ENCODE measurements around the gene NELL1.

NELL1 gene

DNA sequence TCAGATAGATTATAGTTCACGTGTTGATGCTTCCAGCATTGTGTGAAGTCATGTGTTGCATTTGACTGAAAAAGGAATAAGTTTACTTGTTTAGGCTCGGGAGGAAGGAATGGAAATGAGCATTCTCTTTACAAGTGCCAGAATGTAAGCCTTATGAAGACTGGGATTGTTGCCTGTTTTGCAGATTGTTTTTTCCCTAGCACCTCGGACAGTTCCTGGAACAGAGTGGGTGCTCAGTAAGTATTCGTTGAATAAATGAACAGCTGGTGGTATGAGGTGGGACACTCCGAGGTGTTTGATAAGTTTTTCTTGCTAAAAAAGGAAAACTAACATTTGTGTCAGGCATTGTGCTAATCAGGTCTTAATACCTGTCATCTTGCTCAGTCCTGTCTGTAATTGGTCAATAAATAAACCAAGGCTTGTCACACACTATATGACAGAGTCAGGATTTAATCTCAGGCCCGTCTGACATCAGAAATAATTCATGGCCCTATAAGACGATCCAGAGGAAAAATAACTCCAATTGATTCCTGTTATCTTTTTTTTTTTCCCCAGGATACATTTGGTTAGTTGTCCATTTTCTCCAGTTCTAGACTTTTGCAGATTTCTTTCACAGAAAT, 304.7 kb downstream of the NELL1 start:
- DNase-seq (ENCODE audit: low spot score), result no peak

- no peak for DNase-seq (ENCODE audit: low spot score)
These were observed 311.4 kb downstream of the NELL1 start for GRCh38 chr11:20980736-20981135.

- no peak for DNase-seq (ENCODE audit: low spot score)
These were observed 321.1 kb downstream of the NELL1 start for GRCh38 chr11:20990447-20990846.

DNA sequence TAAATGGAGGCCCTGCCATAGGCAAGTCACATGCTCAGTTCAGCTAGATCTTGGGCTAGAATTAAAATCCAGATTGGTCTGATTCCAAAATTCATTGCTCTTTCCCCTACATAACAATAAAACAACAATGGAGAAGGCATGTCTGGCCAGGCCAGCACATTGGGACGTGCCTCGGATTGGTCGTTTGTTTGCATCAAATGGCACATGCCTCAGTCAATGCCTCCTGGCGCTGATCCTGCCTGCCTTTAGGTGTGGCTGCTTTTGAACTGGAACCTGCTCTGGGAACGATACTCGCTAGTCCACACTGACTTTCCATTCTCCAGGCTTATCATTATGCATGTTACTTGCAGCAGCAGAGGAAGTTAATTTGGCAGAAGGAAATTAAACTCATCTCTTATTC, 322.1 kb downstream of the NELL1 start:
- no peak for DNase-seq (ENCODE audit: low spot score)

DNA sequence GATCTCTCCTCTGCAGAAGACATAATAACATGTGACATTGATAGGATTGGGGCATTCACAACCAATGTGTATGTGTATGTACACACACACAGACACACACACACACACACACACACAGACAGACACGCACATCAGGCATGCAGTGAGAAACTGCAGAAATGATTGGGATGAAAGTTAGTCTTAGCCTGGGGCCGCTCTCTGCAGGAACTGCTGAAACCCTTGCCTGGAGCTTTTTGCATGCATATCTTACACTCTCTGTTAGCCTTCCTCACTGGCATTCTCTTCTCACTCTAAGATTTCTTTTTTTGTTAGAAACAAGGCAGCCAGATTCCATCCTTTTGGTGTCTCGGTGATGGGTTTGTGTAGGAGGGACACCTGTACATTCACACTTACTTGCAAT, 337.9 kb downstream of the NELL1 start:
- DNase-seq (ENCODE audit: low spot score), result no peak

DNA sequence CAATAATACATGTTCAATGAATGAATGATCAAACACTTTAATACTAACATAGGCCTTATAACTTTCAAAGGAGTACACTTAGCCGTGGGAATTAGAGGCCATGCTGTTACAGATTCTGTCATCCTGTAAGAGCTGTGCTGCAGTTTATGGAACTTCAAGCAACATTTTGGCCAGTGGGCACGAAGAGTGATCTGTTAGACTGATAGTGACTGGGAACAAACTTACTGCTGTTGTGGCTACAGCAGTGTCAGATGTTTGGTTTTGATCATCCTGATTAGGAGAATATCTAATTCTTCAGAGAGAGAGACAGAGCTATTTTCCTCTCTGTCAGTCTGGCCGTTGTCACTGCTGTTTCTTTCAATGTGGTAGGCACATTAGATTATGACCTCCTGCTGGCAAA, 348.9 kb downstream of the NELL1 start:
- DNase-seq (ENCODE audit: low spot score), result no peak

DNA sequence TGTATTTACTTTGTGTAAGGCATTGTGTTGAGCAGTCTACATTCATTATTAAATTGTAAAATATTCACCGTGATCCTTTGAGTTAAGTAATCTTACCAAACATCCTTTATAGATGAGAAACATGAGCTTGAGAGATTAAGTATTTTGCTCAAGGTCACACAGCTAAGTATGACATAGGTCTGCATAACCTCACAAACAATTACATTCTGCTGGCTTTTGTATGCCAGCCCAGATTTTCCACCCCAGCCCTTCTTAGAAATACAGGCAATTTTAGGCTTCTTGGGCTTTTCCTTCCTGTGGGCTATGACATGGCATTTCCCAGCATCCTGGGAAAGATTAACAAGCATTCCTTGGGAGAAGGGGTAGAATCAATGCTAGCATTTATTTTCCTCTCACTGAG, 357.3 kb downstream of the NELL1 start:
- no peak for DNase-seq (ENCODE audit: low spot score)

- no peak for DNase-seq (ENCODE audit: low spot score)
These were observed 368.5 kb downstream of the NELL1 start for GRCh38 chr11:21037850-21038249.

GRCh38 chr11:21038801-21039200, 369.4 kb downstream of the NELL1 start:
- DNase-seq (ENCODE audit: low spot score), result no peak

DNA sequence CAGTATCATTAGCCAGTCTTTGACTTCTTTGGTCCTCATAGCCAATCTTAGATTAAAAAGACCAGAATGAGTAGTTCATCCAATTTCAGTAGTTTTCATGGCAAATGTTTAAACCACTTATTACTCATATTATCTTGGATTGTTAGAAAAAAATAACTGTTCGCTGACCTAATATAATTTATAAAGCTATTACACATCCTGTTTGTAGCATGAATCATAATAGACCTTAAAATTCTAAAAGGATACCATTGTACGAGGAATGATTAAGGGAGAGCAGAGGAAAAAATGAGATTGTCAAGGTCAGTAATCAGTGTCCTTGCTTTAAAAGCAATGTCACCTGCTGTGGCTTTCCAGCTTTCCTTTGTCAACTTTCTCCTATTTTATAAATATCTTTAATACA, 371.2 kb downstream of the NELL1 start:
- no peak for DNase-seq (ENCODE audit: low spot score)

DNA sequence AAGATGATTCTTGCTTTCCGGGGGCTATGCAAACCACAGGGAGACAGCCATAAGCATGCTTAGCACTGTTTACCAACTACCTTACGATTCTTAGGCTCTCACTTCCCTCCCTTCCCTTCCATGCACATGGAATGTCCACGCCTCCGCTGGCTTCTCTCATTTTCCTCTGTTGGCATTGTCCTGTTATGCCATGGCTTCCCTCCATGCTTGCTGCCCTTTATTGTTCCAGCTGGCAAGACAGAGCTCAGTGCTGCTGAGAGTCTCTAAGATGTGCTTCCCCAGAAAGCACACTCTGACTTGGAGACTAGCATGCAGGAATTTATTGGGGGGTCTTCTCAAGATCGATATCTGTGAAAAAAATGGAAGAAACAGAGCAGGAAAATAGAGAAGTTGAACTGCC, 379.2 kb downstream of the NELL1 start:
- DNase-seq (ENCODE audit: low spot score), result no peak

DNA sequence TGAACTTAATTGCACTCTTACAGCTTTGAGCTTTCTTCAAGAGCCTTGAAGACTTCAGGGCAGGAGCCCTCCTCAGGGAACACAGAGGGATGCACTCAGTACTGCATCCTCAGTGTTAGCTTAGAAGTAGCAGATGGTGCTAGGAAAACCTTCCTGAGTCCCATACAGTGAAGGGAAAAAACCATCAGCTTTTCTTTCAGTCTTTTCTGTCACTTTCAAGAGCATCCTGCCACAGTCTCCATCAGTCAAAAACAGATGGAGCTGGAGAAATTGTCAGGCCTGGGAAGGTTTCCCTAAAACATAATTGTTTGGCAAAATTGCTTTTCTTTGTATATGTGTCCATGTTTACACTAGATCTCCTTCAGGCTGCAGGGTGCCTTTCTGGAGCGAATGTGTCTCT, 384.1 kb downstream of the NELL1 start:
- no peak for DNase-seq (ENCODE audit: low spot score)

DNA sequence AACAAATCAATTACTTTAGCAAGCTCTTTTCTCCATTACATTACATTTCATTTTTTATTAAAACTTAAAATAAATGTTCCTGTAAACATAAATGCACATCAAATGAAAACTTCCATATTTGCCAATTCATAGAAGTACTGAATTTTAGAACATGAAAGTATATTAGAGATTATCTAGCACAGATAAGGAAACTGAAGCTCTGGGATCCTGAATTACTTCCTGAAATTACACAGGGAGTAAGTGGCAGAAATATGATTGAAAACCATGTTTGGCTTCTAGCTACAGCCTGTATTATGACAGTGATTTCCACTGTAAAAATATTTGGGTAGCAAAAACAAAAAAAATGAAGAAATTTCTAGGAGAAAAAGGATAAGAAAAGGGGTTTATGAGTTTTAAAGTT, 387.3 kb downstream of the NELL1 start:
- no peak for DNase-seq (ENCODE audit: low spot score)

- no peak for DNase-seq (ENCODE audit: low spot score)
These were observed 390.5 kb downstream of the NELL1 start for GRCh38 chr11:21059879-21060278.

GRCh38 chr11:21066030-21066429, 396.6 kb downstream of the NELL1 start:
- no peak for DNase-seq (ENCODE audit: low spot score)

- no peak for DNase-seq (ENCODE audit: low spot score)
These were observed 399.5 kb downstream of the NELL1 start for GRCh38 chr11:21068886-21069285.

- DNase-seq (ENCODE audit: low spot score), result no peak
These were observed 400.5 kb downstream of the NELL1 start for GRCh38 chr11:21069909-21070308.

DNA sequence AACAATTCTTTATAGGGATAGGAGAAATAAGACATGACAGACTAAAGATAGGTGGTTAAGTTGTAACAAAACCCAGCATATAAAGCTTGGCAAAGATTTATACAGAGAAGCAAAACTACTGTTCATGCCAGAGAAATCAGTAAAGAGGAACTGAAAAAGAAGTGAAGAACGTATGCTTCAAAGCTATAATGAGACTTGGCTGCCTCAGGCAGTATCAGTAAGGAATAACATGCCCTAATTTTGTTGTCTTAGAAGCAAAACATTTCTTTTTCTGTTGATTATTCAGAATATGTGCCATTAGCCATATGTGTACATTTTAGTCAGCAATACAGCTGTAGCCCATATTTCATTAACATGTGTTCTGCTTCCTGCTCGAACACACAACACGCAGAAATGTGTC, 403.2 kb downstream of the NELL1 start:
- no peak for DNase-seq (ENCODE audit: low spot score)

GRCh38 chr11:21082853-21083252, 413.5 kb downstream of the NELL1 start:
- no peak for DNase-seq (ENCODE audit: low spot score)

DNA sequence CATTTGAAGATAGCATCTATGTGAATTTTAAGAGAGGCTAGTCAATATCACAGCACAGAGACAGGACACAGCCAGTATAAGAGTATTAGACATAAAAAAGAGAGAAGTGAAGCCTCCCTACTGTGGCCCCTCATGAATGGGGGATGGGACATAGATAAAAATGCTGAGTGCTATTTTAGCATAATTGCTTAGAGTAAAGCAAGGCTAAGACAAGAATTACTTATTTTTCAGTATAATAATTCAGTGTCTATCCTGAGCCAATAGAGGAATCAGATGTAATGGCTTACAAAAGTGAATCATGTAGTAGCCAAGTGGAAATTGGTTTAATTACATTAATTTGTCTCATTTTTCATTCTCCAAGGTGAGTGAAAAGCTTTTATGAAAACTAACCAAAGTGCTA, 419.5 kb downstream of the NELL1 start:
- no peak for DNase-seq (ENCODE audit: low spot score)

DNA sequence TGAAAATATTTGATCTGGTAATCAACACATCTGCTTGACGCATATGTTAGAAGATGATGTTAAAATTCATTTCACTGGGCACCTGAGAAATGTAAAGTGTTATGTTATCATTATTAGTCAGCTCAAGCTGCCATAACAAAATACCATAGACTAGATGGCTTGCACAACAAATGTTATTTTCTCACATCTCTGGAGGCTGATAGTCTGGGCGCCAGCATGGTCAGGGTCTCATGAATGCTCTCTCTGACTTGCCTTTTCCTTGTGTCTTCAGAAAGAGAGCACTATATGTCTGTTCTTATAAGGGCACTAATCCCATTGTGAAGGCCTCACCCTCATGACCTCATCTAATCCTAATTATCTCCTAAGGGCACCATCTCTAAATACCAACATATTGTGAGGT, 435.3 kb downstream of the NELL1 start:
- no peak for DNase-seq (ENCODE audit: low spot score)

GRCh38 chr11:21105196-21105917, 436.0 kb downstream of the NELL1 start:
- no peak for DNase-seq (ENCODE audit: low spot score)

DNA sequence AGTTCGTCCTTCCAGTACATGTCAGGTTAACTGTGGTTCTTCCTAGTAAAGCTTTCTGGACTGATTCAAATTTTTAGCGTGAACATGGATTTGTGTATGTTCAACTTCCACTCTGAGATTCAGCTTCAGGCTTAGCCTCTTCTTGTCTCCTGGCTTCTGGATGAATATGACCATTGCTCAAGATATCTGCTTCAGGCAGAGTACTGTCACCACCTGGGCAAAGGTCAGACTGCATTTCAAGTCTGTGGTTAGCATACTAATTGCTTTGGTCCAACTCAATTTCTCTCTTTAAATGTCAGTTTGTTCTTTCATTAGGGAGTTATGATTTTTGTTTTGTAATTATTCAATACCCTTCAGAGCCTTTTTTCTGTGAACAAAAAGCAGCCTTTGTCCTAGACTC, 440.0 kb downstream of the NELL1 start:
- DNase-seq (ENCODE audit: low spot score), result no peak

GRCh38 chr11:21110415-21110814, 441.0 kb downstream of the NELL1 start:
- no peak for DNase-seq (ENCODE audit: low spot score)

Measured in HuH-7.5 (cell line).